Sigmoid colon (tissue), 4 donors: ENCODE data around the gene DHCR7.

ENCODE experiments used
- CTCF ChIP-seq, 4 experiments: fragments of 450-650 bp in 3 of 4; fragments of 200-600 bp in 1 of 4; IDR thresholded peaks; one replicate each; pipeline ENCODE4 v1.5.1; 2016 to 2019; ENCODE audit warnings: antibody characterized with exemption in 4 of 4, mild to moderate bottlenecking in 3 of 4, moderate library complexity in 2 of 4
- EP300 ChIP-seq, 4 donors: sonication (generic); formaldehyde crosslinking; IDR thresholded peaks; one replicate each; pipeline ENCODE4 v1.6.1; 2017; ENCODE audit warnings: antibody characterized with exemption in 4 of 4
- POLR2A ChIP-seq, 2 donors: fragments of 450-650 bp; IDR thresholded peaks; one replicate each; pipeline ENCODE4 v1.6.1; 2016; ENCODE audit warnings: antibody characterized with exemption in 2 of 2, mild to moderate bottlenecking in 2 of 2, moderate library complexity in 2 of 2
- POLR2AphosphoS5 ChIP-seq, 4 donors: sonication (generic); formaldehyde crosslinking; IDR thresholded peaks; one replicate each; pipeline ENCODE4 v1.6.1; 2017; ENCODE audit warnings: antibody characterized with exemption in 4 of 4

GRCh38 chr11:71406681-71407080 lies 41.5 kb downstream of the DHCR7 start:
- TF ChIP-seq CTCF (IDR thresholded peaks at IDR 0.05) (no peak), POLR2AphosphoS5 (IDR thresholded peaks at IDR 0.05) (no peak), POLR2A (IDR thresholded peaks at IDR 0.05) (no peak), EP300 (IDR thresholded peaks at IDR 0.05) (no peak)
